GM23338 (cell line): Measurements from ENCODE around the gene CAPG. TPM values are rescaled to one million over a fixed set of nuclear protein-coding genes. Genes with fewer than 3 reads are reported as not detected.

Experiments used
- ATAC-seq: fragments of 200-7000 bp; cut with Tn5 transposase; 3 replicates; pipeline ENCODE4 v1.9.1; 2020
- DNase-seq: peaks from one replicate; pipeline ENCODE4 v3.0.0-alpha.2; 2015; ENCODE audit warnings: low spot score
- H2AFZ ChIP-seq: fragments of 200-600 bp; sonication (generic); 2 replicates; pipeline ENCODE4 v1.8.0; 2016; ENCODE audit warnings: antibody characterized with exemption, mild to moderate bottlenecking, moderate library complexity
- H3F3A ChIP-seq: fragments of 200-600 bp; sonication (generic); replicated peaks from 2 replicates; pipeline ENCODE4 v1.8.0; 2017; ENCODE audit warnings: antibody characterized with exemption, mixed run types, low read depth
- H3K27ac ChIP-seq: fragments of 200-600 bp; sonication (generic); 2 replicates; pipeline ENCODE4 v1.6.1; 2016; ENCODE audit warnings: low read depth
- H3K27me3 ChIP-seq: fragments of 200-600 bp; sonication (generic); 2 replicates; pipeline ENCODE4 v1.8.0; 2016; ENCODE audit warnings: mild to moderate bottlenecking, mixed run types, moderate library complexity; ENCODE audit not compliant: insufficient read depth
- H3K36me3 ChIP-seq: fragments of 200-600 bp; sonication (generic); 2 replicates; pipeline ENCODE4 v1.8.0; 2016; ENCODE audit warnings: mild to moderate bottlenecking; ENCODE audit not compliant: insufficient read depth
- H3K4me1 ChIP-seq: fragments of 200-600 bp; sonication (generic); 2 replicates; pipeline ENCODE4 v1.8.0; 2016; ENCODE audit warnings: mild to moderate bottlenecking, moderate library complexity; ENCODE audit not compliant: insufficient read depth
- H3K4me2 ChIP-seq: fragments of 200-600 bp; sonication (generic); 2 replicates; pipeline ENCODE4 v1.7.1; 2017; ENCODE audit warnings: mixed run types
- H3K4me3 ChIP-seq: fragments of 200-600 bp; sonication (generic); 2 replicates; pipeline ENCODE4 v1.6.1; 2016; ENCODE audit warnings: mixed run types
- H3K79me2 ChIP-seq: fragments of 200-600 bp; sonication (generic); replicated peaks from 2 replicates; pipeline ENCODE4 v1.8.0; 2017; ENCODE audit warnings: mild to moderate bottlenecking; ENCODE audit not compliant: insufficient read depth
- H3K9me2 ChIP-seq: fragments of 200-600 bp; sonication (generic); 2 replicates; pipeline ENCODE4 v1.8.0; 2017; ENCODE audit not compliant: insufficient read depth
- H4K20me1 ChIP-seq: fragments of 200-600 bp; sonication (generic); replicated peaks from 2 replicates; pipeline ENCODE4 v1.8.0; 2017; ENCODE audit warnings: mild to moderate bottlenecking; ENCODE audit not compliant: insufficient read depth
- H3K27ac Mint-ChIP-seq: 2 replicates; pipeline ENCODE4 v1.8.0; 2020; ENCODE audit warnings: inconsistent platforms, mild to moderate bottlenecking, moderate library complexity, mixed read lengths
- H3K27me3 Mint-ChIP-seq: 3 replicates; pipeline ENCODE4 v1.8.0; 2022; ENCODE audit warnings: low read depth, mild to moderate bottlenecking, moderate library complexity, mixed read lengths, inconsistent platforms; ENCODE audit not compliant: insufficient read depth, poor library complexity
- H3K36me3 Mint-ChIP-seq: 3 replicates; pipeline ENCODE4 v1.8.0; 2021; ENCODE audit warnings: low read depth, mild to moderate bottlenecking, inconsistent platforms, moderate library complexity, mixed read lengths
- H3K4me1 Mint-ChIP-seq: 3 replicates; pipeline ENCODE4 v1.8.0; 2020; ENCODE audit warnings: mild to moderate bottlenecking, inconsistent platforms, mixed read lengths
- H3K4me3 Mint-ChIP-seq: 3 replicates; pipeline ENCODE4 v1.8.0; 2021; ENCODE audit warnings: moderate library complexity, mild to moderate bottlenecking, inconsistent platforms, mixed read lengths
- H3K9me3 Mint-ChIP-seq: 3 replicates; pipeline ENCODE4 v1.8.0; 2020; ENCODE audit warnings: moderate library complexity, mild to moderate bottlenecking, inconsistent platforms, mixed read lengths
- CREB1 ChIP-seq: fragments of 250-450 bp; sonication (Bioruptor Pico); IDR thresholded peaks from 2 replicates; pipeline ENCODE4 v1.5.0; 2020; ENCODE audit warnings: low read depth, mild to moderate bottlenecking, moderate library complexity
- CTCF ChIP-seq, 2 experiments: fragments of 200-600 bp in 1 of 2; sonication (generic) in 1 of 2; conservative IDR thresholded peaks; 2 replicates each; pipeline versions ENCODE4 v1.5.1 to v1.6.1; 2016 to 2017; ENCODE audit warnings: antibody characterized with exemption in 2 of 2, low read depth in 2 of 2, mild to moderate bottlenecking in 2 of 2, moderate library complexity in 1 of 2
- EZH2phosphoT487 ChIP-seq: fragments of 200-600 bp; sonication (generic); IDR thresholded peaks from one replicate; pipeline ENCODE4 v1.8.1; 2018; ENCODE audit warnings: antibody characterized with exemption; ENCODE audit not compliant: unreplicated experiment
- JUNB ChIP-seq: IDR thresholded peaks from one replicate; pipeline ENCODE4 v1.6.1; 2016; ENCODE audit warnings: antibody characterized with exemption; ENCODE audit not compliant: unreplicated experiment
- NANOG ChIP-seq: IDR thresholded peaks from 2 replicates; pipeline ENCODE4 v1.6.1; 2016; ENCODE audit warnings: antibody characterized with exemption, borderline replicate concordance
- POLR2AphosphoS5 ChIP-seq: IDR thresholded peaks from 2 replicates; pipeline ENCODE4 v1.6.1; 2016; ENCODE audit warnings: antibody characterized with exemption, low read depth
- REST ChIP-seq: IDR thresholded peaks from one replicate; pipeline ENCODE4 v1.6.1; 2018; ENCODE audit warnings: antibody characterized with exemption; ENCODE audit not compliant: unreplicated experiment
- STAT1 ChIP-seq: IDR thresholded peaks from one replicate; pipeline ENCODE4 v1.6.1; 2016; ENCODE audit warnings: antibody characterized with exemption; ENCODE audit not compliant: unreplicated experiment
- ZNF114 ChIP-seq: fragments of 250-450 bp; sonication (Bioruptor Pico); IDR thresholded peaks from 2 replicates; pipeline ENCODE4 v1.5.0; 2020; ENCODE audit warnings: mild to moderate bottlenecking, moderate library complexity
- ZNF331 ChIP-seq: fragments of 250-450 bp; sonication (Bioruptor Pico); IDR thresholded peaks from 2 replicates; pipeline ENCODE4 v1.5.0; 2020; ENCODE audit warnings: low read depth, mild to moderate bottlenecking, moderate library complexity
- polyA plus RNA-seq: library from polyadenylated mRNA; unstranded; fragments of >200 nt; fragmentation: Nextera tagmentation; extraction: Ambion mirVana; gene quantifications from 2 replicates; pipeline ENCODE4 v1.2.1, GENCODE V29; 2016
- total RNA-seq: library from RNA; depleted of rRNA; stranded (reverse); fragments of >200 nt; shearing (Covaris generic); gene quantifications from 2 replicates; pipeline ENCODE4 v1.2.3, GENCODE V29; 2014
- TF ChIP-seq, protein P1 (sequence below): IDR thresholded peaks from 2 replicates; pipeline ENCODE4 v1.6.1; 2016; ENCODE audit warnings: antibody characterized with exemption

The CAPG gene
- total and polyA plus RNA-seq, 2 experiments from 2014 or later, result 88.7 to 104 TPM

DNA sequence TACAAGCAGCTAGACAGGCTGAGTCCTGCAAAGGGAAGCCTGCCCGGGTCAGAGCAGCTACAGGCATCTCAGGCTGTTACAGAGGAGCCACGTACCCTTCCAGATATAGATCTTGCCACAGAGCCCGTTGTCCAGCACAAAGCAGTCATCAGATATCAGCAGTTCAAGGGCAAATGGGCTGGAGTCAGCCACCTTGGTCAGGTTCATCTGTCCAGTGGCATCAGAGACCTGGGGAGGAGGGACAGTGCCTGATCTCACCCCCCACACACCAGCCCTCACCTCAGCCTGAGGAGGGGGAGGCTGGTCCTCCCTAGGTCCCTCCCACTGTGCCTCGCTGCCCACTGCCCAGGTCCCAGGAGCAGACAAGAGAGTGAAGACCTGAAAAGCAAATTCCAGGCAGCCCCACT lies 12.2 kb downstream of the CAPG start:
- no peaks in the 10 kb centered on the region; the same call in 1 of the 2 replicates for H3K36me3 ChIP-seq
- no peak overlapping the region for H3K4me2 ChIP-seq
- DNase-seq, result no peak
- H2AFZ ChIP-seq, result no peak overlapping the region
- no peaks in the 10 kb centered on the region for H3K9me2 ChIP-seq
- Mint-ChIP-seq H3K36me3 (peaks cover 11% of the 10 kb centered on the region; the same call in 2 of the 3 replicates), H3K4me3 (no peak overlapping the region), H3K4me1 (peaks cover 12% of the 10 kb centered on the region), H3K27me3 (peaks cover 5% of the 10 kb centered on the region), H3K9me3 (0 out of 3 replicates have a peak, but pooled peaks cover under 1% of the 10 kb centered on the region), H3K27ac (no peak overlapping the region)
- TF ChIP-seq, protein P1, sequence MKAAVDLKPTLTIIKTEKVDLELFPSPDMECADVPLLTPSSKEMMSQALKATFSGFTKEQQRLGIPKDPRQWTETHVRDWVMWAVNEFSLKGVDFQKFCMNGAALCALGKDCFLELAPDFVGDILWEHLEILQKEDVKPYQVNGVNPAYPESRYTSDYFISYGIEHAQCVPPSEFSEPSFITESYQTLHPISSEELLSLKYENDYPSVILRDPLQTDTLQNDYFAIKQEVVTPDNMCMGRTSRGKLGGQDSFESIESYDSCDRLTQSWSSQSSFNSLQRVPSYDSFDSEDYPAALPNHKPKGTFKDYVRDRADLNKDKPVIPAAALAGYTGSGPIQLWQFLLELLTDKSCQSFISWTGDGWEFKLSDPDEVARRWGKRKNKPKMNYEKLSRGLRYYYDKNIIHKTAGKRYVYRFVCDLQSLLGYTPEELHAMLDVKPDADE, result no peak
- no peak for TF ChIP-seq ZNF114 (CRISPR knock-in tag)
- no peak for TF ChIP-seq EZH2phosphoT487
- TF ChIP-seq JUNB, result no peak
- TF ChIP-seq REST, result no peak
- no peak for TF ChIP-seq CREB1 (CRISPR knock-in tag)
- TF ChIP-seq STAT1, result no peak
- TF ChIP-seq NANOG, result no peak
- TF ChIP-seq CTCF (conservative IDR thresholded peaks at IDR 0.05; ENCODE audit: low read depth in 2 of 2), result no peak
- TF ChIP-seq ZNF331 (CRISPR knock-in tag), result no peak
- TF ChIP-seq POLR2AphosphoS5, result no peak
- H3K27ac ChIP-seq, result no peak overlapping the region
- no peak overlapping the region for H3K4me3 ChIP-seq
- H3K4me1 ChIP-seq, result no peaks in the 10 kb centered on the region
- H4K20me1 ChIP-seq, result no peaks in the 10 kb centered on the region
- no peaks in the 10 kb centered on the region for H3K27me3 ChIP-seq
- ATAC-seq, result no peak
- H3K79me2 ChIP-seq, result peaks cover 3% of the 10 kb centered on the region; the same call in 1 of the 2 replicates
- H3F3A ChIP-seq, result 0 out of 2 replicates have a peak, but pooled peaks cover 3% of the 10 kb centered on the region
